ENCODE data around the gene EVPL. TPM values are rescaled to one million over a fixed set of nuclear protein-coding genes. Genes with fewer than 3 reads are reported as not detected.
A peak's percentile ranks its signal among the peaks of the same experiment; 100 is the strongest.
"Not testable (repeated sequence)": the region's sequence is repeated elsewhere in the genome, so short reads cannot be mapped to it uniquely, and the experiment has no call there.

EVPL gene
- total RNA-seq, 1 experiment from 2014 or later: 36.4 TPM

DNA sequence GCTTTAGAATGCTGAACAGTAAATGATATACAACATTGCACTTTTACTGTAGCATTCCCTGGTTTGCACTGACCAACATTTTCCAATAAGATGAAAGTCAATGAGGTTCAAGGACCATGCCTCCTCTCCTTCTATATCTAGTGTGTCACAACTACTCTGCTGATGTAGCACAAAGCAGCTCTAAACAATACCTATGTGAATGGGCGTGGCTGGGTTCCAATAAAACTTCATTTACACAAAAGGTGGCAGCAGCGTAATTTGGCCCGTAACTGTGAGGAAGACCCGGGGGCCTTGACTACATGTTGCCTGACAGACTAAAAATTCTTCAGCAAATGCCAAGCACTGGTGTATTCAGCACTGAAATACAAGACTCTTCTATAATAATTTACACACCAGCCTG, 38.7 kb upstream of the EVPL start:
- in situ Hi-C loops (cut with HindIII; ENCODE audit: low pct_unique_long_range_greater_than_20kb, low sequenced_read_pairs) (loop anchor here (25.0 kb wide), 1 partner anchor 128 kb away; the partner anchor contains the start of gene FBF1), intact Hi-C loops (cut with micrococcal nuclease; ENCODE audit: unreplicated experiment) (no loop called here)
- no peaks in the 10 kb centered on the region for H3K9me3 ChIP-seq (ENCODE audit: control insufficient read depth, insufficient read depth, low read depth, low read length)
- DNase-seq (ENCODE audit: low read depth, low spot score): no peak
- no peaks in the 10 kb centered on the region for H3K27me3 ChIP-seq (ENCODE audit: control insufficient read depth, insufficient read depth, low read length)
- H3K4me1 ChIP-seq (ENCODE audit: control insufficient read depth, insufficient read depth, low read length): peaks cover 2% of the 10 kb centered on the region
- POLR2A ChIA-PET: no interaction called here
- H3K36me3 ChIP-seq (ENCODE audit: control insufficient read depth, insufficient read depth, low read length): peaks cover 18% of the 10 kb centered on the region
- TF ChIP-seq POLR2AphosphoS5 (IDR thresholded peaks at IDR 0.05; ENCODE audit: low read depth, low read length): no peak
- TF ChIP-seq, protein P1, sequence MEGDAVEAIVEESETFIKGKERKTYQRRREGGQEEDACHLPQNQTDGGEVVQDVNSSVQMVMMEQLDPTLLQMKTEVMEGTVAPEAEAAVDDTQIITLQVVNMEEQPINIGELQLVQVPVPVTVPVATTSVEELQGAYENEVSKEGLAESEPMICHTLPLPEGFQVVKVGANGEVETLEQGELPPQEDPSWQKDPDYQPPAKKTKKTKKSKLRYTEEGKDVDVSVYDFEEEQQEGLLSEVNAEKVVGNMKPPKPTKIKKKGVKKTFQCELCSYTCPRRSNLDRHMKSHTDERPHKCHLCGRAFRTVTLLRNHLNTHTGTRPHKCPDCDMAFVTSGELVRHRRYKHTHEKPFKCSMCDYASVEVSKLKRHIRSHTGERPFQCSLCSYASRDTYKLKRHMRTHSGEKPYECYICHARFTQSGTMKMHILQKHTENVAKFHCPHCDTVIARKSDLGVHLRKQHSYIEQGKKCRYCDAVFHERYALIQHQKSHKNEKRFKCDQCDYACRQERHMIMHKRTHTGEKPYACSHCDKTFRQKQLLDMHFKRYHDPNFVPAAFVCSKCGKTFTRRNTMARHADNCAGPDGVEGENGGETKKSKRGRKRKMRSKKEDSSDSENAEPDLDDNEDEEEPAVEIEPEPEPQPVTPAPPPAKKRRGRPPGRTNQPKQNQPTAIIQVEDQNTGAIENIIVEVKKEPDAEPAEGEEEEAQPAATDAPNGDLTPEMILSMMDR (IDR thresholded peaks at IDR 0.05): no peak
- TF ChIP-seq SIN3A (IDR thresholded peaks at IDR 0.05; ENCODE audit: borderline replicate concordance, insufficient read depth, low read depth, low read length): no peak
- no peak overlapping the region for H3K27ac ChIP-seq (ENCODE audit: low read length)
- CTCF ChIA-PET: no interaction called here
- no peak for ATAC-seq
- H3K4me3 ChIP-seq (ENCODE audit: low read depth in 2 of 2, low read length in 2 of 2): no peak overlapping the region
- BruUV-seq (replicated peaks): TSS peak; percentile 44

DNA sequence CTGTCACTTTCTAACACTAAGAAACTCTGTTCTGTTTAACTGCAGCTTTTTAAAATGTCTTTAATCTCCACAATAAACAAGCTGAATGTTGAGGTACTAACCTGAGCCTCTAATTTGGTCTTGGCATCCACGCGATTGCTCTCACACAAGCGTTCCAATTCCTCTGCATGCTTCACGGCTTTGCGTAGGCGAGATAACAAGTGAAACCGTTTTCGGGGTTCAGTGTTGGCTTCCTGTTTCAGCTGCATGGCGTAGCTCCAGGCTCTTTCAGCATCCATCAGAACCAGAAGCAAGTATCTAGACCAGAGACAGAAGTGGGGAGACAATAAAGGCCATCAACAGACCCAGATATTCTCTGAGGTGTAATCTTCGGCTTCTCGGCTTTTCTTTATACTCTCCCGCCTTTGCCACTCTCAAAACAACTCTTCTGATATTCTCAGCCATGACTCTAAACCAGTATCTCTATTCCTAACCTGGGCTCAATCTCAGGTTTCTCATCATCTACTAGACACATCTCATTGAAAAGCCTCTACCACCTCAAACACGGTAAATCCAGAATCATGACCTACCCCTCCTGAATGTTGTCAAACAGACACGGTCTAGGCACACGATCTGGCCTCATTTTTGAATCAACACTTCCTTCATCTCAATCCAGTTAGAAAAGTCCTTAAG, 36.9 kb upstream of the EVPL start:
- TF ChIP-seq, protein P1 (IDR thresholded peaks at IDR 0.05): no peak
- TF ChIP-seq SIN3A (IDR thresholded peaks at IDR 0.05; ENCODE audit: borderline replicate concordance, insufficient read depth, low read depth, low read length): no peak
- TF ChIP-seq, protein P2, sequence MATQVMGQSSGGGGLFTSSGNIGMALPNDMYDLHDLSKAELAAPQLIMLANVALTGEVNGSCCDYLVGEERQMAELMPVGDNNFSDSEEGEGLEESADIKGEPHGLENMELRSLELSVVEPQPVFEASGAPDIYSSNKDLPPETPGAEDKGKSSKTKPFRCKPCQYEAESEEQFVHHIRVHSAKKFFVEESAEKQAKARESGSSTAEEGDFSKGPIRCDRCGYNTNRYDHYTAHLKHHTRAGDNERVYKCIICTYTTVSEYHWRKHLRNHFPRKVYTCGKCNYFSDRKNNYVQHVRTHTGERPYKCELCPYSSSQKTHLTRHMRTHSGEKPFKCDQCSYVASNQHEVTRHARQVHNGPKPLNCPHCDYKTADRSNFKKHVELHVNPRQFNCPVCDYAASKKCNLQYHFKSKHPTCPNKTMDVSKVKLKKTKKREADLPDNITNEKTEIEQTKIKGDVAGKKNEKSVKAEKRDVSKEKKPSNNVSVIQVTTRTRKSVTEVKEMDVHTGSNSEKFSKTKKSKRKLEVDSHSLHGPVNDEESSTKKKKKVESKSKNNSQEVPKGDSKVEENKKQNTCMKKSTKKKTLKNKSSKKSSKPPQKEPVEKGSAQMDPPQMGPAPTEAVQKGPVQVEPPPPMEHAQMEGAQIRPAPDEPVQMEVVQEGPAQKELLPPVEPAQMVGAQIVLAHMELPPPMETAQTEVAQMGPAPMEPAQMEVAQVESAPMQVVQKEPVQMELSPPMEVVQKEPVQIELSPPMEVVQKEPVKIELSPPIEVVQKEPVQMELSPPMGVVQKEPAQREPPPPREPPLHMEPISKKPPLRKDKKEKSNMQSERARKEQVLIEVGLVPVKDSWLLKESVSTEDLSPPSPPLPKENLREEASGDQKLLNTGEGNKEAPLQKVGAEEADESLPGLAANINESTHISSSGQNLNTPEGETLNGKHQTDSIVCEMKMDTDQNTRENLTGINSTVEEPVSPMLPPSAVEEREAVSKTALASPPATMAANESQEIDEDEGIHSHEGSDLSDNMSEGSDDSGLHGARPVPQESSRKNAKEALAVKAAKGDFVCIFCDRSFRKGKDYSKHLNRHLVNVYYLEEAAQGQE (IDR thresholded peaks at IDR 0.05; ENCODE audit: insufficient read depth in 1 of 2, low read depth in 2 of 2, low read length in 1 of 2): no peak
- no peak for TF ChIP-seq TCF7L2 (IDR thresholded peaks at IDR 0.05; ENCODE audit: low read depth, low read length)
- TF ChIP-seq POLR2AphosphoS5 (IDR thresholded peaks at IDR 0.05; ENCODE audit: low read depth, low read length): no peak
- DNase-seq (ENCODE audit: low read depth, low spot score) (no peak), ATAC-seq (no peak)
- H3K9me3 ChIP-seq (ENCODE audit: control insufficient read depth, insufficient read depth, low read depth, low read length): no peaks in the 10 kb centered on the region
- in situ Hi-C loops (cut with HindIII; ENCODE audit: low pct_unique_long_range_greater_than_20kb, low sequenced_read_pairs): loop anchor here (25.0 kb wide), 1 partner anchor 127 kb away; the partner anchor contains the start of gene FBF1
- no peaks in the 10 kb centered on the region for H3K27me3 ChIP-seq (ENCODE audit: control insufficient read depth, insufficient read depth, low read length)
- no peaks in the 10 kb centered on the region for H3K4me1 ChIP-seq (ENCODE audit: control insufficient read depth, insufficient read depth, low read length)
- H3K27ac ChIP-seq (ENCODE audit: low read length): no peak overlapping the region
- peaks cover 24% of the 10 kb centered on the region for H3K36me3 ChIP-seq (ENCODE audit: control insufficient read depth, insufficient read depth, low read length)
- H3K4me3 ChIP-seq (ENCODE audit: low read depth in 2 of 2, low read length in 2 of 2): no peak overlapping the region
- ChIA-PET POLR2A (interaction anchor here (0.7 kb wide), 1 partner anchor 45 kb away, joined by 8 read pairs; no protein-coding TSS in a partner anchor), CTCF (interaction anchor here (0.6 to 0.7 kb wide), 2 partner anchors 50 to 135 kb away, joined by 5 to 10 read pairs; no protein-coding TSS in a partner anchor)
- intact Hi-C loops (cut with micrococcal nuclease; ENCODE audit: unreplicated experiment): no loop called here
- TSS peak; percentile 13 for BruUV-seq (replicated peaks)

DNA sequence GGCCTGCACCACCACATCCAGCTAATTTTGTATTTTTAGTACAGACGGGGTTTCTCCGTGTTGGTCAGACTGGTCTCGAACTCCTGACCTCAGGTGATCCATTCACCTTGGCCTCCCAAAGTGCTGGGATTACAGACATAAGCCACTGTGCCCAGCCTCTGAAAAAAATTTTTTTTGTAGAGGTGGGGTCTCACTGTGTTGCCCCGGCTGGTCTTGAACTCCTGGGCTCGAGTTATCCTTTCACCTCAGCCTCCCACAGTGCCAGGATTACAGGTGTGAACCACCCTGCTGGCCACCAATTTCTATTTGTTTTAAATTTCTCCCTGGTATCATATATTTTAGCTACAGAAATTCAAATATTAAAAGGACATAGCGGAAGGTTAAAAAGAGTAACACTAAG, 31.2 kb upstream of the EVPL start:
- H3K27ac ChIP-seq (ENCODE audit: low read length); CTCF ChIA-PET; H3K27me3 ChIP-seq (ENCODE audit: control insufficient read depth, insufficient read depth, low read length); H3K9me3 ChIP-seq (ENCODE audit: control insufficient read depth, insufficient read depth, low read depth, low read length); H3K4me3 ChIP-seq (ENCODE audit: low read depth in 2 of 2, low read length in 2 of 2); ATAC-seq; BruUV-seq (replicated peaks); DNase-seq (ENCODE audit: low read depth, low spot score); H3K4me1 ChIP-seq (ENCODE audit: control insufficient read depth, insufficient read depth, low read length); intact Hi-C loops (cut with micrococcal nuclease; ENCODE audit: unreplicated experiment): not testable (repeated sequence)
- POLR2A ChIA-PET: interaction anchor here (0.6 to 0.7 kb wide), 2 partner anchors 8 to 133 kb away, joined by 3 to 5 read pairs; no protein-coding TSS in a partner anchor
- in situ Hi-C loops (cut with HindIII; ENCODE audit: low pct_unique_long_range_greater_than_20kb, low sequenced_read_pairs): loop anchor here (25.0 kb wide), 1 partner anchor 121 kb away; the partner anchor contains the start of gene FBF1
- H3K36me3 ChIP-seq (ENCODE audit: control insufficient read depth, insufficient read depth, low read length): peaks cover 25% of the 10 kb centered on the region
